Uterus (tissue), 2 donors: ENCODE measurements around the gene RTN1.

Experiments used
- CTCF ChIP-seq, 4 experiments: fragments of 200-600 bp in 2 of 4; fragments of 450-650 bp in 2 of 4; sonication (generic) in 2 of 4; IDR thresholded peaks; one replicate each; pipeline ENCODE4 v1.5.1; 2016 to 2019; ENCODE audit warnings: antibody characterized with exemption in 4 of 4, mild to moderate bottlenecking in 2 of 4, moderate library complexity in 1 of 4
- POLR2A ChIP-seq, 2 donors: fragments of 450-650 bp; IDR thresholded peaks; one replicate each; pipeline ENCODE4 v1.6.1; 2016; ENCODE audit warnings: antibody characterized with exemption in 2 of 2, mild to moderate bottlenecking in 1 of 2, moderate library complexity in 1 of 2

- TF ChIP-seq POLR2A (IDR thresholded peaks at IDR 0.05) (no peak), CTCF (IDR thresholded peaks at IDR 0.05) (no peak)
These were observed 164.7 kb downstream of the RTN1 start for GRCh38 chr14:59705866-59706265.
